Measurements from ENCODE around the gene HEXIM2.

Gene HEXIM2

DNA sequence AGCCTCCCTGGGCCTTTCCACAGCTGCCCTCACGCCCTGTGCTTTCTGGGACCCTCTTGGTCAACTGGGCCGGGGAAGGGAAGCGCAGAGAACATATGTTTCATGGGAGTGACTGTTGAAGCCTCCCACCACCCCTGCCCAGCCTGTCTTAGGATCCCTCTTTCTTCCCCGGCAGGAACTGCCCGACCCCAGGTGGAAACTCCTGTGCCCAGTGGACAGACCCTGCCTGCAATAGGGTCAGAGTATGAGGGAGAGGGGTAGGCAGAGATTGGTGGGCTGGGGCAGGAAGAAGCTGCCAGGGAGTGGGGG, 10.5 kb downstream of the HEXIM2 start:
- ChIA-PET POLR2A (interaction anchor here (0.6 to 5.6 kb wide), 4 partner anchors 9 to 44 kb away, joined by 3 to 86 read pairs (median 36); partner anchors contain the start of genes HEXIM1 and HEXIM2), CTCF (interaction anchor here (1.3 to 3.5 kb wide), 5 partner anchors 11 to 37 kb away, joined by 3 to 37 read pairs (median 13); partner anchors contain the start of genes ACBD4 and HEXIM2)
- Histone ChIP-seq H3K27ac (ENCODE audit: extremely low read depth, low read depth, low read length) (peak overlapping the region; percentile 34; the same call in 1 of the 2 replicates), H3K4me1 (ENCODE audit: control insufficient read depth, insufficient read depth, low read length) (peaks cover 23% of the 10 kb centered on the region), H3K9me3 (ENCODE audit: control insufficient read depth, insufficient read depth, low read depth, low read length) (no peaks in the 10 kb centered on the region), H3K4me3 (ENCODE audit: low read depth, low read length) (no peak overlapping the region), H3K36me3 (ENCODE audit: control insufficient read depth in 2 of 2, insufficient read depth in 1 of 2, low read length in 2 of 2) (peaks cover 0 to 19% of the 10 kb centered on the region in 2 experiments; a peak in 1 of 3 replicates)
- TF ChIP-seq ZNF639 (tag by site-specific recombination; IDR thresholded peaks at IDR 0.05) (no peak), ZNF626 (tag by site-specific recombination; IDR thresholded peaks at IDR 0.05) (no peak), ZNF335 (tag by site-specific recombination; conservative IDR thresholded peaks at IDR 0.05) (peak; percentile 39; the same call in 1 of the 2 replicates)

- no peak overlapping the region for H3K4me3 ChIP-seq (ENCODE audit: low read depth, low read length)
- TF ChIP-seq ZNF677 (tag by site-specific recombination; IDR thresholded peaks at IDR 0.05) (no peak), ZNF138 (tag by site-specific recombination; IDR thresholded peaks at IDR 0.05; ENCODE audit: borderline replicate concordance) (no peak), ZNF768 (tag by site-specific recombination; IDR thresholded peaks at IDR 0.05) (no peak), ZBTB8A (tag by site-specific recombination; IDR thresholded peaks at IDR 0.05) (peak; percentile 20; the same call in 1 of the 2 replicates), ZNF274 (IDR thresholded peaks at IDR 0.05; ENCODE audit: low read length) (no peak), ZNF274 (tag by site-specific recombination; IDR thresholded peaks at IDR 0.05; ENCODE audit: borderline replicate concordance) (no peak), ZNF610 (tag by site-specific recombination; IDR thresholded peaks at IDR 0.05; ENCODE audit: borderline replicate concordance) (no peak), ZNF621 (tag by site-specific recombination; IDR thresholded peaks at IDR 0.05) (no peak), YY1 (tag by site-specific recombination; IDR thresholded peaks at IDR 0.05) (no peak), WT1 (tag by site-specific recombination; IDR thresholded peaks at IDR 0.05) (no peak), ZBTB21 (tag by site-specific recombination; IDR thresholded peaks at IDR 0.05) (0 out of 2 replicates have a peak, but pooled peaks have one; percentile 25), SP2 (tag by site-specific recombination; IDR thresholded peaks at IDR 0.05) (peak; percentile 15), ZNF18 (tag by site-specific recombination; IDR thresholded peaks at IDR 0.05) (no peak), KLF16 (tag by site-specific recombination; IDR thresholded peaks at IDR 0.05) (no peak)
- TF ChIP-seq, protein P1, sequence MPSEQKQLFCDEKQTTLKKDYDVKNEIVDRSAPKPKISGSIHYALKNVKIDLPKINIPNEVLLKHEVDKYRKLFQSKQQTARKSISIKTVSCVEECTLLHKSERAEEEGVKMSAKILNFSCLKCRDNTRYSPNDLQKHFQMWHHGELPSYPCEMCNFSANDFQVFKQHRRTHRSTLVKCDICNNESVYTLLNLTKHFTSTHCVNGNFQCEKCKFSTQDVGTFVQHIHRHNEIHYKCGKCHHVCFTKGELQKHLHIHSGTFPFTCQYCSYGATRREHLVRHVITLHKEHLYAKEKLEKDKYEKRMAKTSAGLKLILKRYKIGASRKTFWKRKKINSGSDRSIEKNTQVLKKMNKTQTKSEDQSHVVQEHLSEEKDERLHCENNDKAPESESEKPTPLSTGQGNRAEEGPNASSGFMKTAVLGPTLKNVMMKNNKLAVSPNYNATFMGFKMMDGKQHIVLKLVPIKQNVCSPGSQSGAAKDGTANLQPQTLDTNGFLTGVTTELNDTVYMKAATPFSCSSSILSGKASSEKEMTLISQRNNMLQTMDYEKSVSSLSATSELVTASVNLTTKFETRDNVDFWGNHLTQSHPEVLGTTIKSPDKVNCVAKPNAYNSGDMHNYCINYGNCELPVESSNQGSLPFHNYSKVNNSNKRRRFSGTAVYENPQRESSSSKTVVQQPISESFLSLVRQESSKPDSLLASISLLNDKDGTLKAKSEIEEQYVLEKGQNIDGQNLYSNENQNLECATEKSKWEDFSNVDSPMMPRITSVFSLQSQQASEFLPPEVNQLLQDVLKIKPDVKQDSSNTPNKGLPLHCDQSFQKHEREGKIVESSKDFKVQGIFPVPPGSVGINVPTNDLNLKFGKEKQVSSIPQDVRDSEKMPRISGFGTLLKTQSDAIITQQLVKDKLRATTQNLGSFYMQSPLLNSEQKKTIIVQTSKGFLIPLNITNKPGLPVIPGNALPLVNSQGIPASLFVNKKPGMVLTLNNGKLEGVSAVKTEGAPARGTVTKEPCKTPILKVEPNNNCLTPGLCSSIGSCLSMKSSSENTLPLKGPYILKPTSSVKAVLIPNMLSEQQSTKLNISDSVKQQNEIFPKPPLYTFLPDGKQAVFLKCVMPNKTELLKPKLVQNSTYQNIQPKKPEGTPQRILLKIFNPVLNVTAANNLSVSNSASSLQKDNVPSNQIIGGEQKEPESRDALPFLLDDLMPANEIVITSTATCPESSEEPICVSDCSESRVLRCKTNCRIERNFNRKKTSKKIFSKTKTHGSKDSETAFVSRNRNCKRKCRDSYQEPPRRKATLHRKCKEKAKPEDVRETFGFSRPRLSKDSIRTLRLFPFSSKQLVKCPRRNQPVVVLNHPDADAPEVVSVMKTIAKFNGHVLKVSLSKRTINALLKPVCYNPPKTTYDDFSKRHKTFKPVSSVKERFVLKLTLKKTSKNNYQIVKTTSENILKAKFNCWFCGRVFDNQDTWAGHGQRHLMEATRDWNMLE (tag by site-specific recombination; conservative IDR thresholded peaks at IDR 0.05; ENCODE audit: low read depth): no peak
- TF ChIP-seq, protein P2, sequence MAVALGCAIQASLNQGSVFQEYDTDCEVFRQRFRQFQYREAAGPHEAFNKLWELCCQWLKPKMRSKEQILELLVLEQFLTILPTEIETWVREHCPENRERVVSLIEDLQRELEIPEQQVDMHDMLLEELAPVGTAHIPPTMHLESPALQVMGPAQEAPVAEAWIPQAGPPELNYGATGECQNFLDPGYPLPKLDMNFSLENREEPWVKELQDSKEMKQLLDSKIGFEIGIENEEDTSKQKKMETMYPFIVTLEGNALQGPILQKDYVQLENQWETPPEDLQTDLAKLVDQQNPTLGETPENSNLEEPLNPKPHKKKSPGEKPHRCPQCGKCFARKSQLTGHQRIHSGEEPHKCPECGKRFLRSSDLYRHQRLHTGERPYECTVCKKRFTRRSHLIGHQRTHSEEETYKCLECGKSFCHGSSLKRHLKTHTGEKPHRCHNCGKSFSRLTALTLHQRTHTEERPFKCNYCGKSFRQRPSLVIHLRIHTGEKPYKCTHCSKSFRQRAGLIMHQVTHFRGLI (tag by site-specific recombination; IDR thresholded peaks at IDR 0.05): no peak
- TF ChIP-seq, protein P3, sequence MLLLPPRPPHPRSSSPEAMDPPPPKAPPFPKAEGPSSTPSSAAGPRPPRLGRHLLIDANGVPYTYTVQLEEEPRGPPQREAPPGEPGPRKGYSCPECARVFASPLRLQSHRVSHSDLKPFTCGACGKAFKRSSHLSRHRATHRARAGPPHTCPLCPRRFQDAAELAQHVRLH (tag by site-specific recombination; IDR thresholded peaks at IDR 0.05): peak; percentile 46; the same call in 1 of the 2 replicates
- TF ChIP-seq, protein P4, sequence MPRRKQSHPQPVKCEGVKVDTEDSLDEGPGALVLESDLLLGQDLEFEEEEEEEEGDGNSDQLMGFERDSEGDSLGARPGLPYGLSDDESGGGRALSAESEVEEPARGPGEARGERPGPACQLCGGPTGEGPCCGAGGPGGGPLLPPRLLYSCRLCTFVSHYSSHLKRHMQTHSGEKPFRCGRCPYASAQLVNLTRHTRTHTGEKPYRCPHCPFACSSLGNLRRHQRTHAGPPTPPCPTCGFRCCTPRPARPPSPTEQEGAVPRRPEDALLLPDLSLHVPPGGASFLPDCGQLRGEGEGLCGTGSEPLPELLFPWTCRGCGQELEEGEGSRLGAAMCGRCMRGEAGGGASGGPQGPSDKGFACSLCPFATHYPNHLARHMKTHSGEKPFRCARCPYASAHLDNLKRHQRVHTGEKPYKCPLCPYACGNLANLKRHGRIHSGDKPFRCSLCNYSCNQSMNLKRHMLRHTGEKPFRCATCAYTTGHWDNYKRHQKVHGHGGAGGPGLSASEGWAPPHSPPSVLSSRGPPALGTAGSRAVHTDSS (tag by site-specific recombination; IDR thresholded peaks at IDR 0.05): no peak
Observed at GRCh38 chr17:45172541-45173286, 11.0 kb downstream of the HEXIM2 start.

More at GRCh38 chr17:45172541-45173286, 11.0 kb downstream of the HEXIM2 start:
- H3K9me3 ChIP-seq (ENCODE audit: control insufficient read depth, insufficient read depth, low read depth, low read length): no peaks in the 10 kb centered on the region
- H3K36me3 ChIP-seq (ENCODE audit: control insufficient read depth in 2 of 2, insufficient read depth in 1 of 2, low read length in 2 of 2): peaks cover 0 to 19% of the 10 kb centered on the region in 2 experiments; a peak in 1 of 3 replicates
- H3K4me1 ChIP-seq (ENCODE audit: control insufficient read depth, insufficient read depth, low read length): peaks cover 23% of the 10 kb centered on the region
- POLR2A ChIA-PET: interaction anchor here (0.6 to 5.6 kb wide), 6 partner anchors 10 to 44 kb away, joined by 3 to 86 read pairs (median 5); partner anchors contain the start of genes HEXIM1 and HEXIM2
- H3K27ac ChIP-seq (ENCODE audit: extremely low read depth, low read depth, low read length): peak overlapping the region; percentile 34
- CTCF ChIA-PET: interaction anchor here (0.6 to 3.5 kb wide), 10 partner anchors 12 to 43 kb away, joined by 3 to 37 read pairs (median 6); partner anchors contain the start of genes ACBD4 and HEXIM2

Measured in HEK293 (cell line).